Fibroblast of skin of left biceps (primary cell): Measurements from ENCODE around the gene ZNF283.

Experiments
- DNase-seq, 2 experiments: peaks; one replicate each; pipeline ENCODE4 v3.0.0-alpha.2; 2013; ENCODE audit warnings: low read depth in 2 of 2

ZNF283 gene

GRCh38 chr19:43826787-43827754 is at the start of gene ZNF283:
ZNF283 (plus strand) TSS chr19:43827321; CDS start chr19:43833505, 6,184 bp downstream.
- peak; percentile 56 to 64 for DNase-seq

- DNase-seq: no peak
These were observed 48.5 kb upstream of the ZNF283 start for GRCh38 chr19:43778651-43779050.

DNA sequence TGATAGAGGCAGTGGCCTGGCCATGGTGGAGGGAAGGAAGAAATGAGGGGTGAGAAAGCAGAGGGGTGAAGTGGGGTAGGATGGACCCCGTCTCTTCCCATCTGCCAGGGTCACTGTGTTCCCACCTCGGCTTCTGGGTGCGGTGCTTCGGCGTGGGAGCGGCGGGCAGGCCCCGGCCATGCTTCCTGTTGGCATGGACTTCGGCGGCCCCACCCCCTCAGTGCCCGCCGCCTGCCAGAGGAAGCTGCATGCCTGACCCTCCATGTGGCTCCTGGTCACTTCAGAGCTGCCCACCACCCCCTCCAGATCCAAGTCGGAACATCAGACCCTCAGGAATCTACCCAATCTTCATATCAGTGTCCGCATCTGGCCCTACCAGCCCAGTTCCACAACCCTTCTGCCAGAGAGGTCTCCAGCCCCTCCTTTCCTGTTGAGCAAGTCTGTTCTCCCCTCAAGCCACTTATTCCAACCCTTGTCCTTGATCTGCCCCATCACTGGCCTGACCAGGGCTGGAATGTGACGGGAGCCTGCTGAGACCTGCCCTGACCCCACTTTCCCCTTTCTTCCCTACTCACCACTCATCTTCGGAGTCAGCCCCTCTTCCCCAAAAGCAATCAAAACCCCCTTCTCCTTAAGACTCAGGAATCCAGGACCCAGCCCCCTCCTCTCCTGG is 47.8 kb upstream of the ZNF283 start:
- no peak for DNase-seq

DNA sequence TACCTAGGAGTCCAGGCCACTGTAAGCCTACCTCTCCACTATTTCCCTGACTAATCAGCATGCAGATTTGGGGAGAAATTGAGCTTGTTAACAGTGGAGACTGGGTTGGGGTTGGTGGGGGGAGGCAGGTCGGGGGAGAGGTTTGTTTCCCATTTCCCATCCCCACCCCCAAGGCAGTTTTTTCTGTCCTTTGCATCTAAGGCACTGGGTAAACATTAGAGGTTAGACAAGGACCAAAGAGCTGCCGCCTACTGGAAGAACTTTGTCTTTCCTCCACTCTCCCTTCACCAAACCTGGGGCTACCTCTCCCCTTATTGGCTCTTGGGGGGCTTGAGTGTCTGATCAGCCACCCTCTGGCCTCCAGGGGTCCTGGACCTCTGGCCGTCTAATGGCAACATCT is 47.3 kb upstream of the ZNF283 start:
- no peak for DNase-seq

DNA sequence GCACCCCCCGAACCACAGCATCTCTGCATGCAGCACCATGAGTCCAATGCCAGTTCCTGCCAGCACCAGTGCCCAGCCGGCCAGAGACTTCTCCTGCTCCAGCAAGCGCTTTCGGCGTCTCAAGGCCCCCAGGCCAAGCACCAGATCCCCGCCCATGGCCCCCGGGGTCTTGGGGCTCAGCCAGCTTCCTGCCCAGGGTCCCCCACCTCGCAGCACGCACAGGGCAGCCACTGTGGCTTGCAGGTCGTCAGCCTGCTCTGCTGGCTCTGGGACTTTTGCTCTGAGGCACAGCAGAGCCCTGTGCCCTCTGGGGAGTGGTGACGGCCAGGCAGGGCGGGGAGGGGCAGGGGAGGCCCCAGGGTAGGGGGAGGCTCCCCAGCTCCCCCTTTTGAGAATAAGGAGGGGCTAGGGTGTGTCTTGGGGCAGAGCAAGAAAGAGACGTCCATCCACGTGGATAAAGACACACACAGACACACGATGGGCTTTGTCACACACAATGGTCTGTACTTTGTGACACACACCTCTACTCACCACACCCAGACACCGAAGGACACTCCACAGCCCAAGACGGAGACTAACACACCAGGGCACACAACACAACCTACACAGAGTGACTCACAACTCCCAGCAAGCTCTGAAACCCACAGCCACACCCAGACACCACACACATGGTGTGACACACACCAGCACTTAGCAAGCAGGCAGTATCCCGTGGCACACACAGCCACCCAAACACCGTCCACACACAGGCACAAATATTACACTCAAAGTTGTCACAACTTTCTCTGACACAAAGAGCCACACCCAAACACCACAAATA is 46.2 kb upstream of the ZNF283 start, which contains the start of gene KCNN4:
Gene KCNN4, minus strand, starts transcription at position 268 of the 820 bp plus-strand sequence. Its CDS starts 112 bp downstream, at position 156.
- DNase-seq: no peak

- no peak for DNase-seq
These were observed 45.4 kb upstream of the ZNF283 start for GRCh38 chr19:43781630-43782310.

DNA sequence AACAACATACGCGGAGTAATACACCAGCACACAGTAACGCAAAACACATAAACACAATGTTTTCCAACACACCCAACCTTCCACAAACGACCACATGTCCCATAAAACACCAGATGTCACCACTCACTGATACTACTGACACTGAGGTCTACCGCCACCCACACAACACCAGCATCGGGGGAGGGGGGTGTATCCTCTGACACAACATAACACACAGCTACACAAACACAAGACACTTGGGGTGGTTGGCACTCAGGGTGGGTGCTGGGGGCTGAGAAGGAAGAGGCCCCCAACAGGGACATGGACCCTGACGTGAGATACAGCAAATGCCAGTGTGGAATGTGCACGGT is 44.8 kb upstream of the ZNF283 start:
- no peak for DNase-seq

- DNase-seq: no peak
These were observed 44.4 kb upstream of the ZNF283 start for GRCh38 chr19:43782689-43783231.

- DNase-seq: no peak
These were observed 43.5 kb upstream of the ZNF283 start for GRCh38 chr19:43783636-43784035.

DNA sequence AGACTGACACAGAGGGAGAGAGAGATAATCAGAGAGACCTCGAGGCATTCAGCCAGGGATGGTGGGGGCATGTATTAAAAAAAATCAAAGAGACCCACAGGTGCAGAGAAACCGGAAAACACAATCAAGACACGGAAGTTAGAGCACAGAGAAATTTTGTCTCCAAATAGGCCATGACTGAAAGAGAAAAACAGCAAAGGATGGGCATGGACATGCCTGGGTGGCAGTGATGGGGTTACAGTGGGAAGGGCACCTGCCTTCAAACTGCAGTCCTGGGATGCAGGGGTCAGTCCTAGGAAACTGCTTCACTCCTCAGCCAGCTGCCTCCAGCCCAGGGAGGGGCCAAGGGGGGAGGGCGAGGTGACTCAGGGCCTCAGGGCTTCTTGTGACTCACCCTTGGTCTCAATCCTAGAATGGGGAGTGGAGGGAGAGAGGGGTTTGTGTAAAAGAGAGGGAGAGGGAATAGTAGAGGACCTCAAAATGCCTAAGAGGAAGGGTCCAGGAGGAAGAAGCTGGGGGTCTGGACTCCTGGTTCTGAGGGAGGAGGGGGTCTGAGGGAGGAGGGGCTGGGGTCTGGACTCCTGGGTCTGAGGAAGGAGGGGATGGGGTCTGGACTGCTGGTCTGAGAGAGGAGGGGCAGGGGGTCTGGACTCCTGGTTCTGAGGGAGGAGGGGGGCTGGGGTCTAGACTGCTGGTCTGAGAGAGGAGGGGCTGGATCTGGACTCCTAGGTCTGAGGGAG is 42.7 kb upstream of the ZNF283 start:
- DNase-seq: peak in 1 of 2 experiments; percentile 42

DNA sequence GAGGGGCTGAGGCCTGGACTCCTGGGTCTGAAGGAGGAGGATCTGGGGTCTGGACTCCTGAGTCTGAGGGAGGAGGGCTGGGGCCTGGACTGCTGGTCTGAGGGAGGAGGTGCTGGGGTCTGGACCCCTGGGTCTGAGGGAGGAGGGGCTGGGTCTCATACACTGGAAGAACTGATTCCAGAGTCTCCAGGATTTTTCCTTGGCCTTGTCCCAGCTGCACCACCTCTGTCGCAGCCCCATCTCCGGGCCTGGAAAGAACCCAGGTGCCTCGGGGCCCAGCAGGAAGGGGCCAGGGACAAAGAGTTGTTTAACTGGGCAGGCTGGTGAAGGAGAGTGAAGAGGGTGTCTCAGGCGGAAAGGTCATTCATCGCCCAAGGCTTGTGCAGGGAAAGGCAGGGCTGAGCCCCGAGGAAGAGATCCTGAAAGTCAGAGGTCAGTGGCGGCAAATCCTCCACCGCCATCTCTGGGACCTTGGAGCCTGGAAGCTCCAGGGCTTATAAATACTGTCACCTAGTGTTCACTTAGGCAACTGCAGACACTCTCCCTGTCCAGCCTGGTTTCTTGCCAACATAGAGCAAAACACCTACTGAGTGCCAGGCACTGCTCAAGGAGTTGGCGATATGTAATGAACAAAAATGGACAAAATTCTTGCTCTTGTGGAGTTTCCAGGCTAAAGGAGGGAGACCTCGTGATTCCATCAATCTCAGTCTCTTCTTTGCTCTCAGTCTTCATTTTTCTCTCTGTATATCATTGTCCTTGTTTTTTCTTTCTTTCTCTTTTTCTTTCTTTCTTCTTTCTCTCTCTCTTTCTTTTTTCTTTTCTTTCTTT is 41.9 kb upstream of the ZNF283 start:
- peak in 1 of 2 experiments; percentile 23 for DNase-seq

DNA sequence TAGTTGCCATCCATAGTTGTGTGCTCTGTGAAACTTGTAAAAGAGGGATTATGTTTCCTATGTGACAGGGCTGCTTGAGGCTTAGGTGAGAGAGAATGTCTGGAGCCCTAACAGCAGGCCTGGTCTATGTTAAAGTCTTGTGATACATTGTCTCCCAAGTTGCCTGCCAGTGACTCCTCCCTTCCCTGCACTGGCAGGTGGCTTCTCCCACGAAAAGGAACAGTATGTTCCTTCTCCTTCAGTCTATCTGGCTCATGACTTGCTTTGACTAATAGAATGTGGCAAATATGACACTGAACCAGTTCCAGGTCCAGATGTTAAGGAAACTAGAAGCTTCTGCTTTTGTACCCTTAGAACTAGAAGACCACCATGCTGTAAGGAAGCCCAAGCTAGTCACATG is 40.5 kb upstream of the ZNF283 start:
- DNase-seq: no peak

GRCh38 chr19:43789029-43789428 is 38.1 kb upstream of the ZNF283 start:
- DNase-seq: no peak

DNA sequence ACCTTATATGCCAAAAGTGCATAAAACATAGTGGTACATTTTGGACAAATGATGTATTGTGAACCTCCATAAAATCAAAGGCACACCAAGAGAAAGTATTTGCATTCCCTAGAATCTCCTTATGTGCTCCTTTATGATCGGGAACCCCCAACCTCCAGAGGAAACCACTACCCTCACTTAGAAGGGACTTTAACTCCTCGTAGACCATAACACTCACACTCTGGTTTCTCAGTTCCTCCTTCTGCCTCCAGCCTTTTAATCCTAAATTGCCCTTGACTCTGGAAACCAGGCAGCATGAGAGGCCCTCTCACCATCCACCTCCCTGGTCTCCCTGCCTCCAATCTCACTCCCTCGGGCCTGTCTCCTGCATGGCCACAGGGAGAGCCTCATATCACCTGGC is 36.5 kb upstream of the ZNF283 start:
- DNase-seq: no peak

DNA sequence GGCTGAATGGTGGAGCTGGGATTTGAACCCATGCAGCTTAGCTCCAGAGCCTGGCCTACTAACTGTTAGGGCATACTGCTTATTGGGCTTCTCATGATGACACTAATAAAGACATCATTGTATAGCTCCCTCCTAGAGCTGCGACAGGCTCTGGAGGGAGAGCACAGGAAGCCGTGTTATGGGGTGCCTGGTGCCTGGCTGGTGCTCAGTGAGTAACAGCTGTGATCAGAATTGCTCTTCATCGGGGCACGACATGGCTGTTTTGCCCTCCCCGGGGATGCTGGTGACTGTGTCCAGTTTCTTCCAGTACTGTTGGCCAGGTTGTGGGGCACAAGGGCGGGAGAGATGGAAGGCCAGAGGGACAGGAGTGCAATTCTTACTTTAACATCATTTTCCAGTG is 30.0 kb upstream of the ZNF283 start:
- no peak for DNase-seq

DNA sequence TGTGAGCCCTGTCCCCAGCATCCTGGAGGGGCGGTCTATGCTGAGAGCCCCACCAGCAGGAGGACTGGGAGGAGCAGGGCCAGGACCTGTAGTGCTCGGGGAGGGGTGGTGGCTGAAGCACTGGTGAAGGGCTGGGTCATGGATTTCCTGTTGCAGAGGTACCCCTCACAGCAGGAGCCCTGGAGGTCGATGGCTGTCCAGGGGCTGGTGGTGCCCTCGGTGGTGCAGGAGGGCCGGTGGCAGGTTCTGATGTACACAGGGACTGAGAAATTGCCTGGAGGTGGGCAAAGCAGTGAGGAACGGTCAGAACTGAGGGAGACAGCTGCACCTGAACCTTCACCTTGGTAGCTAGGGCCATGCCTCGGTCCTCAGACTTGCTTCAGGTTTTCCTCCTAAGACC is 29.6 kb upstream of the ZNF283 start:
- DNase-seq: no peak

GRCh38 chr19:43798026-43798545 is 29.0 kb upstream of the ZNF283 start:
- DNase-seq: no peak

GRCh38 chr19:43798546-43799409 is 28.3 kb upstream of the ZNF283 start:
- DNase-seq: no peak
